NOMO-1 (cell line): ENCODE measurements around the gene ASXL2.

Experiments used
- DNase-seq, 2 experiments: peaks; one replicate each; lab custom pipeline; 2025; ENCODE audit not compliant: unreplicated experiment in 2 of 2; lab: John Stamatoyannopoulos, UW

The ASXL2 gene

DNA sequence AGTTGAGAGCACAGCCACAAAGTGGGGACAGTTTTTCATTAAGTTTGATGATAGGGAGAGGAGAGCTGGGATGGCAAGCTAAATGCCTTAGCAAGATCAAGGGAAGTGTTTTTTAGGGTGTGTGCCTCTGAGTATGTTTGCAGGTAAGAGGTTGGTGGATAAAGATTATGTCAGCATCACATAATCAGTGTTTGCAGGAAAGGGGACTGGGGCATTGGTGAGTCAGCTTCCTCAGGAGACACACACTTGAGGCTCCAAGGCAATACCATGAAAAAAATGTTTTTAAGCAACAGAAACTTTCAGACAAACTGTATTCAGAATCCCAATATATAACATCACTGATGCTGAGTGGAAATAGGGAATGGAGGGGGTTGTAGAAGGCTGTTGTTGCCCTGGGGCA lies 179.5 kb downstream of the ASXL2 start:
- DNase-seq: no peak

DNA sequence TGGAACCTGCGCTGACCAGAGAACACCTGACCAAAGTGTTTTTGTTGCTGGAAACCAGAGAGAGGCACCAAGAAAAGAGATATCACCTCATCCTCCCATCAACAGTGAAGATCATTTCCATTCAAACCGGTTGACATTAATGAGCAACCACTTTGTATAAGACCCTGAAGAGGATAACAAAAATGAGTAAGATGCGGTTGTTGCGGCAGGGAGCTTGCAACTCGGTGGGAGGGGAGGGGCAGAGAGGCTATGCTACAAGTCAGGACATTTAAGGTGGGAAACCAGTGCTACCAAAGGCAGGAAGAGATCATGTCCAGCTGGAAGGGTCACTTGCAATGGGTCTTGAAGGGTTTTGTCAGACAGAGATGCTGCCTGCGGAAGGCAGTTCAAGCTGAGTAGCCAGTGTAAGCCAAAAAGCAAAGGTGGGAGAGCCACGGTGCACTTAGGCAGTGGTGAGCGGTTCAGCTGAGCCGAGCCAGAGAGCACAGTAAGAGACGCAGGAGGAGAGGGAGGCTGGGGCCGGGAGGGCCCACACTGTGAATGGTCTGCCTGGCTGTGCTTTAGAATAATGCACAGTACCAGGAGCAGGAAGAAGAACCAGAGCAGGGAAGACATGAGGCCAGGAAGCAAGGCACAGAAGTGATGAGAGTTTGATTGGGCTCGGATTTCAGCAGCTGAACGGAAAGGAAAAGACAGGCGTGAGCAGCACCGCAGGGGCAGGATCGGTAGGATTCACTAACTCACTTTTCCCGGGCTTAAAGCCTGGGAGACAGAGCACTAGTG lies 180.5 kb downstream of the ASXL2 start:
- no peak for DNase-seq

DNA sequence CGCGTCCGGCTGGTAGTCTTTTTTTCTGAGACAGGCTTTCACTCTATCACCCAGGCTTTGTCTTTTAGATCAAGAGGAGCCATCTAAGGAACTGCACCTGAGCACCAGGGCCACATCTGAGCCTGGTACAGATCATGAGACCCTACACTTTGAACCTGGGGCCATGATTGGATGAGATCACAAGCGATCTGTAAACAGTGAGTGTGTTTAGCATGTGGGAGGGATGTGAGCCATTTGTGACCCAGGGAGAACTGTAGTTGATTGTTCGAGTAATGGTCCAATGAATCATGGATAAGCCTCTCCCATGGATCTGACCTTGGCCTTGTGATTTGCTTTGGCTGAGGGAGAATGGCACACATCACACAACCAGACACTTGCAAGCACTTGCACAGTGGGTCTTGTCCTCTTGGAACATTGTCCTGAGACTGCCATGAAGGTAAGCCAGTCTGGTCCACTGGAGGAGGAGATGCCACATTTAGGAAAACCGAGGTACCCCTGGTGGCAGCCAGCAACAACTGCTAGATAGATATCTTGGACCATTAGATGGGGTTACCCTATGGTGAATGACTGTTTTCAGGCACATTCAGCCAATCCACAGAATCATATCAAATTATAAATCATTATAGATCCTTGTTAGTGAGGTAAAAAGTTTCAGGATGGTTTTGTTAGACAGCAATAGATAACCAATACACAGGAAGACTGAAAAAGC lies 185.4 kb downstream of the ASXL2 start:
- DNase-seq: no peak

DNA sequence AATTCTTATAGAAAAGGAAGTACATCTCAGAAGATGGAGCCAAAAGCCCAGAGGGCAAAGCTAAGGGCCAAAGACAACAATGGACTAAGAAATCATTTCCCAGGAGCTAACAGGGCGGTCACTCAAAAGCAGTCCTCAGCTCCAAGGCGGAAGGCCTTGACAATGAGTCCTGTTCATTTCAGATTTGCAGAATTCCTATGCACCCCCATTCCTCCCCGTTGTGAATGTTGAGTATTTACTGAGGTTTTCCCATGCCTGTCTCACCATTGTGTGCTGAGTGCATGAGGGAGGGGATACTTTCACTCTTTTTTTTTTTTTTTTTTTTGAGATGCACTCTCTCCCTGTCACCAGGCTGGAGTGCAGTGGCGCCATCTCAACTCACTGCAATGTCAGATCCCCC lies 186.1 kb downstream of the ASXL2 start:
- no peak for DNase-seq

DNA sequence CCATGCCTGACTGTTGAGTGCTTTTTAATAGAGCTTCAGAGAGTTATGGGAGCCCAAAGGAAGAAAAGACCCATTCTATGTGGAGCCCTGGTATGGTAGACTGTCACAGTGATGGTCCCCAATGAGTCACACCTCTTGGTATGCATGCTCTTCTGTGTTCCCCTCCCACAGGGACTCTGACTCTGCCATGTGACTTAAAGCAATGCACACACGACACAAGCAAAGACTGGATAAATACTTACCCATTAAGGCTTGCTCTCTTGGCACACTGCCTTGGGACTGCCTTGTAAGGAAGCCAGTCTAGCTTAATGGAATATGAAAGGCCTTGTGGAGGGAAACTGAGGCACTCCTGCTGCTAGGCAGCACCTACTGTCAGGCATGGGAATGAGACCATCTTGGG lies 188.2 kb downstream of the ASXL2 start:
- no peak for DNase-seq

DNA sequence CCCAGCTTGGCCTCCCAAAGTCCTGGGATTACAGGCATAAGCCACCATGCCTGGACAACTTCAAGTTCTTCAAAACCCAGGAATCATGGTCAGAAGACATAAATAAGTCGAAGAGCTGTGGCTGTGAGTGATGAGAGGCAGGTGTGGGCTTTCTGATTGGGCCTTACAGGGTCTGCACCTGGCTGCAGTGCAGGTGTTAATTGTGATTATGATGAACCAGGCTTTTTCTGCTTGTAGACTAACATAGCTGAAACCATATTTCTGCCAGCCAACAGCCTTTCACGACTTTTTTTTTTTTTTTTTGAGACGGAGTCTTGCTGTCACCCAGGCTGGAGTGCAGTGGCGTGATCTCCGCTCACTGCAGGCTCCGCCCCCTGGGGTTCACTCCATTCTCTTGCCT lies 190.1 kb downstream of the ASXL2 start:
- no peak for DNase-seq

DNA sequence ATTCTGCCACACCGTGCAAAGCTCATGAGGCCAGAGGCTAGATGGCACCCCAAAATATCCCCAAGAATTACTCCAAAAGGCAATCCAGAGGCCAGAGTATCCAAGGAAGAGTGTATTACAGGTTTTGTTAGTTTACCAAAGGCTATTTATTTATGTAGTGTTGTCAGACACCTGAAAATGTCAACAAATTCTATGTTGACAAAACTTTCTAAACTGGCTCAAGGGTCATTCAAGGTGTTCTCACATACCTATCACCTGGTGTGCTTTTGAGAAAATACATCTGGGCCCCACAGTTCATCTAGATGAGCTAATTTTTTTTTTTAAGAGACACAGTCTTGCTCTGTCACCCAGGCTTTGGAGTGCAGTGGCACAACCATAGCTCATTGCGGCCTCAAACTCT lies 192.5 kb downstream of the ASXL2 start:
- DNase-seq: no peak

DNA sequence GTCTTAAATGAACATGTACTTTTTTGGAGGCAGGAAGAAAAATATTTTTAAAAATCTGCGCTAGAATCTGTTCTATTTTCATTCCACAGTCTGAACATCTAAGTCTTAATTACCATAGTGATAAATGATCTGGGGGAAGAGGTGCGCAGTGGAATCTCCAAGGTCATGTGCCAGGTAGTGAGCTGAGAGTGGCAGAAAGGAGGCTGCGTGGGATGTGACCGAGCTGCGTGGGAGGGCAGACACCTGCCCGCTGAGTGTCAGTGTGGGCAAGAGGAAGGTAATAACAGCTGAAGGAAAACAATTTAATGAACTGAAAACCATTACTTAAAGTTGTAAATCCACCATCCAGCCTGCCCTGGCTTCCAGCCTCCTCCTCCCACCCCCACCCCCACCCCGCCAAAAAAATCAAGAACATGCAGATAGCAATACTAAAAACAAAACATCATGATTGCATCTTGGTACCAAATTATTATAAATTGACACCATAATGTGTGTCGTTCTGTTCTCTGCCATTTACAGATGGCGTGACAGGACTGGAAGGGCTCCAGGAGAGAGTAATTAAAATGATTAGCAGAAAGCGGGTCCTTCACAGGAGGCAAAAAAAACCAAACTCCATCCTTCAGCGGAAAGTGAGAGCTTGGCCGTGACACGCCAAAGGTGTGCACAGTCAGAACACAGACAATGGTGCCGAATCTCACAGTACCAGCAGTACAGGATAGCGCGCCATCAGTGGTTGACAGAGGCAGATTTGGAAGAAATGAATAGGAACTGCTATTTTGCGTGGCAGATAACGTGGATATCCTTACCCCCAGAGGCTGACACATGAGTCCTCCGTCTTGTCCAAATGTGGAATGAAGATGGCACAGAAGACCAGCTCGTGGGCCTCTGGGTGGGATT lies 193.5 kb downstream of the ASXL2 start:
- DNase-seq: no peak
